ENCODE data around the gene TGM6. TPM values are rescaled to one million over a fixed set of nuclear protein-coding genes. Genes with fewer than 3 reads are reported as not detected.

TGM6 gene
- total RNA-seq, 1 donor from 2014 or later: not detected

DNA sequence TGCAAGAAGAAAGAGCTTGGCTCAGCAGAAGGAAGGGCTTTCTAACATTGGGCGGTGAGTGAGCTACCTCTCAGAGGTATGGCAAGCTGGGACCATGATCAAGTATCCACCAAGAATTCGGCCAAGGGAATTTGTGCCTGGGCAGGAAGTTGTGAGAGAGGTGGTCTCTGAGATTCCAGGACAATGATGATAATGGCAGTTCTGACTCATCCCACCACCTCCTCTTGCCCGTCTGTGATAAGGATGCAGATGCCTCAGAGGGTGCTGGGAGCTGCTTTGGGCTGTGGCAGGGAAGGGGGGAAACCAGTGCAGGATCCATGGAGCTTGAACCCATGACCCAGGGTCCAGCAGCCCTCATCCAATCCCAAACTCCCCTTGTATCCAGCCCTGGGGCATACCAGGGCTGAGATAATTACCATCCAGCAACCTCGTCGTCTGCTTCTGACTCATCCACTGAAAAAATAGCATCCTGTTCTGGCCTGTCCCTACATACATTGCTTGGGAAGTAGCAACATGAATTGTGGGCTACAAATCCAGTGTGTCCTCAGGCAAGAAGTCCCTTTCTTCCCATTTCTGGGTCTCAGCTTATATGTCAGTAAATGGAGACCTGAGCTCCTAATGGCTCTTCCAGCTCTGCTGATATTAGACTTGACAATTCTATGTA is 5.9 kb downstream of the TGM6 start:
- Mint-ChIP-seq H3K27me3 (ENCODE audit: unreplicated experiment) (peaks cover 5% of the 10 kb centered on the region), H3K9me3 (ENCODE audit: unreplicated experiment) (no peaks in the 10 kb centered on the region), H3K27ac (ENCODE audit: unreplicated experiment) (no peak overlapping the region), H3K4me3 (ENCODE audit: unreplicated experiment) (no peak overlapping the region), H3K36me3 (ENCODE audit: low read depth, unreplicated experiment) (no peaks in the 10 kb centered on the region), H3K4me1 (ENCODE audit: unreplicated experiment) (no peaks in the 10 kb centered on the region)
- TF ChIP-seq, protein P1, sequence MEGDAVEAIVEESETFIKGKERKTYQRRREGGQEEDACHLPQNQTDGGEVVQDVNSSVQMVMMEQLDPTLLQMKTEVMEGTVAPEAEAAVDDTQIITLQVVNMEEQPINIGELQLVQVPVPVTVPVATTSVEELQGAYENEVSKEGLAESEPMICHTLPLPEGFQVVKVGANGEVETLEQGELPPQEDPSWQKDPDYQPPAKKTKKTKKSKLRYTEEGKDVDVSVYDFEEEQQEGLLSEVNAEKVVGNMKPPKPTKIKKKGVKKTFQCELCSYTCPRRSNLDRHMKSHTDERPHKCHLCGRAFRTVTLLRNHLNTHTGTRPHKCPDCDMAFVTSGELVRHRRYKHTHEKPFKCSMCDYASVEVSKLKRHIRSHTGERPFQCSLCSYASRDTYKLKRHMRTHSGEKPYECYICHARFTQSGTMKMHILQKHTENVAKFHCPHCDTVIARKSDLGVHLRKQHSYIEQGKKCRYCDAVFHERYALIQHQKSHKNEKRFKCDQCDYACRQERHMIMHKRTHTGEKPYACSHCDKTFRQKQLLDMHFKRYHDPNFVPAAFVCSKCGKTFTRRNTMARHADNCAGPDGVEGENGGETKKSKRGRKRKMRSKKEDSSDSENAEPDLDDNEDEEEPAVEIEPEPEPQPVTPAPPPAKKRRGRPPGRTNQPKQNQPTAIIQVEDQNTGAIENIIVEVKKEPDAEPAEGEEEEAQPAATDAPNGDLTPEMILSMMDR (IDR thresholded peaks at IDR 0.05; ENCODE audit: unreplicated experiment): no peak
- DNase-seq (ENCODE audit: low spot score): no peak

DNA sequence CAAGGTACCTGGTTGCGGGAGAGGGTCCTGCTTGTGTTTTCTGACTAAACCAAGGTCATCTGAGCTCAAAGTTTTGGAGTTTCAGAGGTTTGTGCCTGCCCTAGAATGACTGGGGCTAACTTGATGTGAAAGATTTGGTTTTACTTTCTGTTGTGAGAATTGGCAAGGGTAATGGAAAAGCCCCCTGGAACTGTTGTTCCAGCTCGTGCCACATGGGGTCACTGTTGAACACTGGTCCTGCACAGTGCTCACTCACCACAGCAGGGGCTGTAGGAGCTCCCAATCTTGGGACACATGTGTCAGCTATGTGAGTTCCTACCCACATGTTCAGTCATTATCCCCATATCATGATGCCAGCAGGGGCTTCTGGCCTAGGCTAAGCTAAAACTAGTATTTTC is 6.5 kb downstream of the TGM6 start:
- TF ChIP-seq, protein P1 (IDR thresholded peaks at IDR 0.05; ENCODE audit: unreplicated experiment): peak; percentile 74
- peak; percentile 71 for DNase-seq (ENCODE audit: low spot score)
- Mint-ChIP-seq H3K27ac (ENCODE audit: unreplicated experiment) (no peak overlapping the region), H3K36me3 (ENCODE audit: low read depth, unreplicated experiment) (no peaks in the 10 kb centered on the region), H3K4me3 (ENCODE audit: unreplicated experiment) (no peak overlapping the region), H3K4me1 (ENCODE audit: unreplicated experiment) (no peaks in the 10 kb centered on the region), H3K27me3 (ENCODE audit: unreplicated experiment) (peaks cover 5% of the 10 kb centered on the region), H3K9me3 (ENCODE audit: unreplicated experiment) (no peaks in the 10 kb centered on the region)

DNA sequence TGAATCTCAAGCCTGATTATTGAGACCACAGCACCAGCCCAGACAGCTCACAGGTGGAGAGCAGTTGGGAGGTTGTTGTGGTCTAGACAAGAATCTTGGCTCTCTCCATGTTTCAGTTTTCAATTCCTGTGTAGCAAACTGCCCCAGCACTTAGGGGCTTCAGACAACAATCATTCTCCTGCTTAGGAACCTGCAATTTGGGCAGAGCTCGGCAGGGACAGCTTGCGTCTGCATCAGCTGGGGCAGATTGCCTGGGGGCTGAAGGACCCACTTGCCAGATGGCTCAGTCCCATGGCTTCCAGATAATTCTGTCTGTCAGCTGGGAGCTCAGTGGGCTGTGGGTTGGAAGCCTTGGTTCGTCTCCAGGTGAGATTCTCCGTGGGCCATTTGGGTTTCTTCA is 6.9 kb downstream of the TGM6 start:
- TF ChIP-seq, protein P1 (IDR thresholded peaks at IDR 0.05; ENCODE audit: unreplicated experiment): peak; percentile 5
- Mint-ChIP-seq H3K4me1 (ENCODE audit: unreplicated experiment) (no peaks in the 10 kb centered on the region), H3K27me3 (ENCODE audit: unreplicated experiment) (peaks cover 5% of the 10 kb centered on the region), H3K4me3 (ENCODE audit: unreplicated experiment) (no peak overlapping the region), H3K9me3 (ENCODE audit: unreplicated experiment) (no peaks in the 10 kb centered on the region), H3K36me3 (ENCODE audit: low read depth, unreplicated experiment) (no peaks in the 10 kb centered on the region), H3K27ac (ENCODE audit: unreplicated experiment) (no peak overlapping the region)
- no peak for DNase-seq (ENCODE audit: low spot score)

DNA sequence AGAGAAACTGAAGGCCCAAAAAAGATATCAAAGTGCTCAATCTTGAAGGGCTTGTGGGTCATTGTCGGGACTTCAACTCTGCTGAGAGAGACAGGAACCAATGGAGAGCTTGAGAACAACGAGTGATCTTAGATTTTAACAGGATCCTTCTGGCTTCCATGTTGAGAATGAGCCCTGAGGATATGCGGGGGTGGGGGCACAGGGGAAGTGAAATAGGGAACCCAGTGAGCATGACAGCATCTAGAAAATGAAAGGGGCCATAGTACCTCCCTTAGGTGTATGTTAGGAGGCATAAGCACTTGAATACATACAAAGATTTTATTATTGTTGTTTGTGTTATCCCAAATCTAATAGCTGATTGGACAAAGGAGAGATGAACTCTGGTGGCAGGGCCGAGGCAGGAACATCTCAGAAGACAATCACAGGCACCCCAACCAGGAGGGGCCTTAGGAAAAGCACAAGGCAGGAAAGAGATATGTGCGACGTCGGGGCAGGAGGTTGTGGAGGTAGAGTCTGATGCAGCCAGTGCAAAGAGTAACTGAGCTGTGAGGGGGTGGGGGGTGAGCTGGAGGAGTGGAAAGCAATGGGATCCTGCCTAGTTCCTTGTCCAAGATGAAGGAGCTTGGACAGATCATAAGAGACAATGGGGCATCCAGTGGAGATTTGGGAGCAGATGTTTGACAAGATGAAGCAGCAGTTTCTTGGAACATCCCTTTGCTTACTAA is 10.4 kb downstream of the TGM6 start:
- DNase-seq (ENCODE audit: low spot score): no peak
- TF ChIP-seq, protein P1 (IDR thresholded peaks at IDR 0.05; ENCODE audit: unreplicated experiment): no peak
- H3K27ac Mint-ChIP-seq (ENCODE audit: unreplicated experiment): no peak overlapping the region
- H3K27me3 Mint-ChIP-seq (ENCODE audit: unreplicated experiment): peaks cover 2% of the 10 kb centered on the region
- no peaks in the 10 kb centered on the region for H3K36me3 Mint-ChIP-seq (ENCODE audit: low read depth, unreplicated experiment)
- no peak overlapping the region for H3K4me3 Mint-ChIP-seq (ENCODE audit: unreplicated experiment)
- H3K9me3 Mint-ChIP-seq (ENCODE audit: unreplicated experiment): no peaks in the 10 kb centered on the region
- no peaks in the 10 kb centered on the region for H3K4me1 Mint-ChIP-seq (ENCODE audit: unreplicated experiment)

DNA sequence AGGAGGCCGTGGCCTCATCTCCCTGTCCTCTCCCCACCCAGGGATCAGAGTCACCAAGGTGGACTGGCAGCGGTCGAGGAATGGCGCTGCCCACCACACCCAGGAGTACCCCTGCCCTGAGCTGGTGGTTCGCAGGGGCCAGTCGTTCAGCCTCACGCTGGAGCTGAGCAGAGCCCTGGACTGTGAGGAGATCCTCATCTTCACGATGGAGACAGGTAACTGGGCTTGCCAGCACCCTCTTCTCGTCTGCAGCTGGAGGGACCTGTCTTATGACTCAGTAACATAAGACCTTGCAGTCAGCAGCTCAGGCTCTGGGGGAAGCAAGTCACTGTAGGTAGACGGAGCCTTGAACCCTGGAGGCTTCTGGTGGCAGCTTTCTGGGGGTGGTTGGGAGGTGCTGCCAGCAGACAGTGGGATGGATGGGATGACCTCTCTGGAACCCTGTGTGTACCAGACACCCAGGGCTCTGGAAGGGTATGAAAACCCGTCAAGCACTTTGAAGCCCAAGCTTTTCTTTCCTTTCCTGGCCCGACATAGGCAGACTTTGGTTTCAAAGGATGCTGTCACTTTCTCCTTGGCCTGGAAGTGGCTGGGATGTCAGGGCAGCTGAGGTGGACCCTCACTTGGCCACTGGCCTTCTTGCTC is 13.8 kb downstream of the TGM6 start:
- DNase-seq (ENCODE audit: low spot score): no peak
- H3K27me3 Mint-ChIP-seq (ENCODE audit: unreplicated experiment): peaks cover 6% of the 10 kb centered on the region
- no peak overlapping the region for H3K4me3 Mint-ChIP-seq (ENCODE audit: unreplicated experiment)
- no peak overlapping the region for H3K27ac Mint-ChIP-seq (ENCODE audit: unreplicated experiment)
- no peaks in the 10 kb centered on the region for H3K9me3 Mint-ChIP-seq (ENCODE audit: unreplicated experiment)
- TF ChIP-seq, protein P1 (IDR thresholded peaks at IDR 0.05; ENCODE audit: unreplicated experiment): no peak
- no peaks in the 10 kb centered on the region for H3K4me1 Mint-ChIP-seq (ENCODE audit: unreplicated experiment)
- H3K36me3 Mint-ChIP-seq (ENCODE audit: low read depth, unreplicated experiment): no peaks in the 10 kb centered on the region

Measured in endothelial cell (in vitro differentiated cells).